K562 (cell line): ENCODE data around the gene SIGLEC6. TPM values are rescaled to one million over a fixed set of nuclear protein-coding genes. Genes with fewer than 3 reads are reported as not detected.
A peak's percentile ranks its signal among the peaks of the same experiment; 100 is the strongest.

Source experiments
- BCL6 ChIP-seq: fragments of 250-450 bp; sonication (Bioruptor Pico); IDR thresholded peaks from 2 replicates; pipeline ENCODE4 v1.4.0; 2020
- BCOR ChIP-seq: fragments of 450-650 bp; IDR thresholded peaks from 2 replicates; pipeline ENCODE4 v1.6.1; 2016
- CAMTA2 ChIP-seq: fragments of 250-450 bp; sonication (Bioruptor Pico); conservative IDR thresholded peaks from 2 replicates; pipeline ENCODE4 v1.5.1; 2022
- CTBP1 ChIP-seq: fragments of 450-650 bp; IDR thresholded peaks from 2 replicates; pipeline ENCODE4 v1.6.1; 2016; ENCODE audit warnings: borderline replicate concordance
- MXI1 ChIP-seq: IDR thresholded peaks from 2 replicates; pipeline ENCODE4 v1.6.1; 2011; ENCODE audit warnings: low read depth, mild to moderate bottlenecking, improper control_type of control experiment, low read length
- POLR2AphosphoS5 ChIP-seq: IDR thresholded peaks from 2 replicates; pipeline ENCODE4 v1.6.1; 2011; ENCODE audit warnings: mild to moderate bottlenecking, low read depth, low read length, moderate library complexity; ENCODE audit not compliant: control insufficient read depth, insufficient read depth
- POLR3G ChIP-seq: IDR thresholded peaks from 2 replicates; pipeline ENCODE4 v1.6.1; 2011; ENCODE audit not compliant: insufficient read length, insufficient replicate concordance; ENCODE audit errors: extremely low read depth
- PYGO2 ChIP-seq: fragments of 450-650 bp; IDR thresholded peaks from 2 replicates; pipeline ENCODE4 v1.6.1; 2016; ENCODE audit warnings: mild to moderate bottlenecking, missing genetic modification characterization, moderate library complexity, missing compliant biosample characterization
- RUNX1 ChIP-seq: sonication (generic); IDR thresholded peaks from 2 replicates; pipeline ENCODE4 v1.6.1; 2016; ENCODE audit warnings: antibody characterized with exemption, low read depth
- SRF ChIP-seq, 2 experiments: fragments of 250-450, 450-650 bp in 1 of 2; sonication (Bioruptor Pico) in 1 of 2; sonication (generic) in 1 of 2; formaldehyde crosslinking; IDR thresholded peaks; 2 replicates each; pipeline versions ENCODE4 v1.5.0 to v1.5.1; 2020 to 2022; ENCODE audit warnings: mild to moderate bottlenecking in 1 of 2, missing genetic modification reagents in 1 of 2
- ZBED1 ChIP-seq: IDR thresholded peaks from 2 replicates; pipeline ENCODE4 v1.6.1; 2014
- ZKSCAN3 ChIP-seq: fragments of 250-450 bp; sonication (Bioruptor Pico); IDR thresholded peaks from 2 replicates; pipeline ENCODE4 v1.4.0; 2020
- ZKSCAN8 ChIP-seq: fragments of 200-800 bp; sonication (Bioruptor generic); IDR thresholded peaks from 2 replicates; pipeline ENCODE4 v1.6.1; 2016; ENCODE audit warnings: missing genetic modification characterization, missing compliant biosample characterization
- ZNF584 ChIP-seq: fragments of 200-800 bp; sonication (Bioruptor generic); IDR thresholded peaks from 2 replicates; pipeline ENCODE4 v1.6.1; 2016; ENCODE audit warnings: low read depth, mild to moderate bottlenecking, missing genetic modification characterization, missing compliant biosample characterization
- ZNF780A ChIP-seq: fragments of 250-450 bp; sonication (Bioruptor Pico); IDR thresholded peaks from 2 replicates; pipeline ENCODE4 v1.5.0; 2021; ENCODE audit warnings: mild to moderate bottlenecking
- ZSCAN32 ChIP-seq: fragments of 450-650 bp; formaldehyde crosslinking; IDR thresholded peaks from 2 replicates; pipeline ENCODE4 v1.4.0; 2020; ENCODE audit warnings: mild to moderate bottlenecking, moderate library complexity
- polyA plus RNA-seq, 8 experiments: library from polyadenylated mRNA; depleted of rRNA in 4 of 8; stranded (reverse) in 5 of 8; unstranded in 3 of 8; fragments of >200 nt; fragmentation: Nextera tagmentation in 2 of 8; fragmentation: Illumina TruSeq in 1 of 8; extraction: Ambion mirVana in 2 of 8; extraction: Trizol in 1 of 8; gene quantifications; 2 replicates each; pipeline versions ENCODE4 v1.2.1 to v1.2.3, GENCODE V29; 2011 to 2014; ENCODE audit warnings: inconsistent platforms in 1 of 8, missing spikeins in 1 of 8
- total RNA-seq, 7 experiments: library from RNA; depleted of rRNA in 6 of 7; stranded (reverse); fragments of >200 nt in 6 of 7; fragmentation: Illumina TruSeq in 2 of 7; extraction: Trizol in 2 of 7; gene quantifications; 2 replicates each; pipeline versions ENCODE4 v1.2.1 to v1.2.3, GENCODE V29; 2011 to 2021; ENCODE audit warnings: low replicate concordance in 1 of 7
- TF ChIP-seq, protein P1 (sequence below), 2 experiments: fragments of 150-350 bp in 1 of 2; IDR thresholded peaks; 2 replicates each; pipeline ENCODE4 v1.6.1; 2012 to 2016; ENCODE audit warnings: low read depth in 2 of 2, low read length in 2 of 2, mild to moderate bottlenecking in 1 of 2, moderate library complexity in 1 of 2
- TF ChIP-seq, protein P2 (sequence below): sonication (generic); formaldehyde crosslinking; IDR thresholded peaks from 2 replicates; pipeline ENCODE4 v1.8.0; 2022; ENCODE audit warnings: mild to moderate bottlenecking, missing genetic modification reagents
- TF ChIP-seq, protein P3 (sequence below): fragments of 200-800 bp; sonication (Bioruptor generic); IDR thresholded peaks from 2 replicates; pipeline ENCODE4 v1.6.1; 2017; ENCODE audit warnings: missing genetic modification characterization, missing compliant biosample characterization

The SIGLEC6 gene
- total and polyA plus RNA-seq, 9 of the 15 experiments (the other 6 are each of a cell fraction or from before 2014, with no cell fraction given), result 0.03 to 17.5 (median 0.71) TPM

DNA sequence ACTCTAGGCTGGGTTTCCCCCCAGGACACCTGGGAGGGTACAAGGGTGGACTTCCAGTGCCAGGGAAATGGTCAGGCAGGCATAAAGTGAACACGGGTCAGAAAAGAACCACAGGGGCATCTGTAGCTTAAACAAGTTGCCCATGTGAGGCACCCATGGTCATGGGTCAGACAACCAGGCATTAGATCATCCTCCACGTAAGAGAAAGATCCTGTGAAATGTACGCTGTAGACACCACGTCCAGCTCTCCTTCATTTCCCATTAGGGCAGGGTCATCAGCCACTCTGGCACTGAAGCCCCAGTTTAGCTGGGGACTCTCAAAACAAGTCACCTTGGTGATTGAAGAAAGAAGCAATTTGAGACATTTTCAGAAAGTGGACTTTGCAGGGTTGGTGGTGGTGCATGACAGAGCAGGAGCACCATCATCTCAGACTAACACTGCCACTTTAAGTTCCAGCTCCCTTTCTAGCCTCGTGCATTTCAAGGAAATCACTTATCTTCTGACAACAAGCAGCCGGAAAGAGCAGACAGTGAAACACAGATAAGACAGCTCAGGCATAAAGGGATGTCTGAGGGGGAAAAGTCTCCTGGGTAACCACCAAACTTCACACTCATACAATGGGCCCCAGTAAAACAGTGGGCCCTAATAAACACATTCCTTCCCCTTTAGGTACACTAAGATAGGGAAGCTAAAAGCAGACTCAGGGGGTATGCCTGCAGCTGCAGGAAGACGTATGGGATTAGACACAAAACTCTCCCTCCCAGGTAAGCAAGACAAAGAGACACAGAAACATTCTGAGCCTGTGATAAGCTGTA, 16.1 kb upstream of the SIGLEC6 start (continued):
- TF ChIP-seq, protein P1, sequence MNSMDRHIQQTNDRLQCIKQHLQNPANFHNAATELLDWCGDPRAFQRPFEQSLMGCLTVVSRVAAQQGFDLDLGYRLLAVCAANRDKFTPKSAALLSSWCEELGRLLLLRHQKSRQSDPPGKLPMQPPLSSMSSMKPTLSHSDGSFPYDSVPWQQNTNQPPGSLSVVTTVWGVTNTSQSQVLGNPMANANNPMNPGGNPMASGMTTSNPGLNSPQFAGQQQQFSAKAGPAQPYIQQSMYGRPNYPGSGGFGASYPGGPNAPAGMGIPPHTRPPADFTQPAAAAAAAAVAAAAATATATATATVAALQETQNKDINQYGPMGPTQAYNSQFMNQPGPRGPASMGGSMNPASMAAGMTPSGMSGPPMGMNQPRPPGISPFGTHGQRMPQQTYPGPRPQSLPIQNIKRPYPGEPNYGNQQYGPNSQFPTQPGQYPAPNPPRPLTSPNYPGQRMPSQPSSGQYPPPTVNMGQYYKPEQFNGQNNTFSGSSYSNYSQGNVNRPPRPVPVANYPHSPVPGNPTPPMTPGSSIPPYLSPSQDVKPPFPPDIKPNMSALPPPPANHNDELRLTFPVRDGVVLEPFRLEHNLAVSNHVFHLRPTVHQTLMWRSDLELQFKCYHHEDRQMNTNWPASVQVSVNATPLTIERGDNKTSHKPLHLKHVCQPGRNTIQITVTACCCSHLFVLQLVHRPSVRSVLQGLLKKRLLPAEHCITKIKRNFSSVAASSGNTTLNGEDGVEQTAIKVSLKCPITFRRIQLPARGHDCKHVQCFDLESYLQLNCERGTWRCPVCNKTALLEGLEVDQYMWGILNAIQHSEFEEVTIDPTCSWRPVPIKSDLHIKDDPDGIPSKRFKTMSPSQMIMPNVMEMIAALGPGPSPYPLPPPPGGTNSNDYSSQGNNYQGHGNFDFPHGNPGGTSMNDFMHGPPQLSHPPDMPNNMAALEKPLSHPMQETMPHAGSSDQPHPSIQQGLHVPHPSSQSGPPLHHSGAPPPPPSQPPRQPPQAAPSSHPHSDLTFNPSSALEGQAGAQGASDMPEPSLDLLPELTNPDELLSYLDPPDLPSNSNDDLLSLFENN (IDR thresholded peaks at IDR 0.05; ENCODE audit: low read depth in 2 of 2, low read length in 2 of 2), result peak in 1 of 2 experiments; percentile 95; a peak in 2 of 4 replicates
- TF ChIP-seq, protein P2, sequence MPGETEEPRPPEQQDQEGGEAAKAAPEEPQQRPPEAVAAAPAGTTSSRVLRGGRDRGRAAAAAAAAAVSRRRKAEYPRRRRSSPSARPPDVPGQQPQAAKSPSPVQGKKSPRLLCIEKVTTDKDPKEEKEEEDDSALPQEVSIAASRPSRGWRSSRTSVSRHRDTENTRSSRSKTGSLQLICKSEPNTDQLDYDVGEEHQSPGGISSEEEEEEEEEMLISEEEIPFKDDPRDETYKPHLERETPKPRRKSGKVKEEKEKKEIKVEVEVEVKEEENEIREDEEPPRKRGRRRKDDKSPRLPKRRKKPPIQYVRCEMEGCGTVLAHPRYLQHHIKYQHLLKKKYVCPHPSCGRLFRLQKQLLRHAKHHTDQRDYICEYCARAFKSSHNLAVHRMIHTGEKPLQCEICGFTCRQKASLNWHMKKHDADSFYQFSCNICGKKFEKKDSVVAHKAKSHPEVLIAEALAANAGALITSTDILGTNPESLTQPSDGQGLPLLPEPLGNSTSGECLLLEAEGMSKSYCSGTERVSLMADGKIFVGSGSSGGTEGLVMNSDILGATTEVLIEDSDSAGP (CRISPR knock-in tag), result peak; percentile 94
- TF ChIP-seq RUNX1 (peak; percentile 93; the same call in 1 of the 2 replicates), ZNF584 (CRISPR knock-in tag) (peak; percentile 81; the same call in 1 of the 2 replicates), ZKSCAN8 (CRISPR knock-in tag) (peak; percentile 78), POLR2AphosphoS5 (peak; percentile 97), CAMTA2 (CRISPR knock-in tag) (no peak), BCOR (peak; percentile 68; the same call in 1 of the 2 replicates), SRF (CRISPR knock-in tag; IDR thresholded peaks at IDR 0.05) (no peak), POLR3G (no peak), PYGO2 (tag) (peak; percentile 90), ZSCAN32 (CRISPR knock-in tag) (no peak), ZKSCAN3 (no peak), ZNF780A (CRISPR knock-in tag) (no peak; the same call in 1 of the 2 replicates), ZBED1 (peak; percentile 91), CTBP1 (peak; percentile 69; the same call in 1 of the 2 replicates), MXI1 (peak; percentile 76; the same call in 1 of the 2 replicates), BCL6 (CRISPR knock-in tag) (peak; percentile 77; the same call in 1 of the 2 replicates)
- TF ChIP-seq, protein P3, sequence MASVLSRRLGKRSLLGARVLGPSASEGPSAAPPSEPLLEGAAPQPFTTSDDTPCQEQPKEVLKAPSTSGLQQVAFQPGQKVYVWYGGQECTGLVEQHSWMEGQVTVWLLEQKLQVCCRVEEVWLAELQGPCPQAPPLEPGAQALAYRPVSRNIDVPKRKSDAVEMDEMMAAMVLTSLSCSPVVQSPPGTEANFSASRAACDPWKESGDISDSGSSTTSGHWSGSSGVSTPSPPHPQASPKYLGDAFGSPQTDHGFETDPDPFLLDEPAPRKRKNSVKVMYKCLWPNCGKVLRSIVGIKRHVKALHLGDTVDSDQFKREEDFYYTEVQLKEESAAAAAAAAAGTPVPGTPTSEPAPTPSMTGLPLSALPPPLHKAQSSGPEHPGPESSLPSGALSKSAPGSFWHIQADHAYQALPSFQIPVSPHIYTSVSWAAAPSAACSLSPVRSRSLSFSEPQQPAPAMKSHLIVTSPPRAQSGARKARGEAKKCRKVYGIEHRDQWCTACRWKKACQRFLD (CRISPR knock-in tag), result peak; percentile 94
